Panc1 (cell line): Measurements from ENCODE around the gene STK25.

Experiments used
- CTCF ChIP-seq: fragments of 450-650 bp; IDR thresholded peaks from 2 replicates; pipeline ENCODE4 v1.5.1; 2017; ENCODE audit warnings: mild to moderate bottlenecking
- POLR2AphosphoS5 ChIP-seq: IDR thresholded peaks from 2 replicates; pipeline ENCODE4 v1.6.1; 2012; ENCODE audit warnings: mild to moderate bottlenecking, low read depth, low read length, moderate library complexity
- REST ChIP-seq, 2 experiments: IDR thresholded peaks; 2 replicates each; pipeline ENCODE4 v1.6.1; 2011 to 2012; ENCODE audit warnings: low read depth in 2 of 2, control low read depth in 1 of 2, low read length in 1 of 2, mild to moderate bottlenecking in 1 of 2, moderate library complexity in 1 of 2; ENCODE audit not compliant: insufficient read depth in 1 of 2
- TCF7L2 ChIP-seq: IDR thresholded peaks from 2 replicates; pipeline ENCODE4 v1.6.1; 2011; ENCODE audit warnings: mild to moderate bottlenecking, low read depth, low read length, inconsistent platforms

- no peak for TF ChIP-seq CTCF
- TF ChIP-seq REST (IDR thresholded peaks at IDR 0.05; ENCODE audit: insufficient read depth in 1 of 2, low read depth in 2 of 2, low read length in 1 of 2) = no peak
- TF ChIP-seq POLR2AphosphoS5 = no peak
- TF ChIP-seq TCF7L2 = no peak
These were observed 11.2 kb downstream of the STK25 start for GRCh38 chr2:241496904-241497877.
